ENCODE data around the gene CRELD2.

DNA sequence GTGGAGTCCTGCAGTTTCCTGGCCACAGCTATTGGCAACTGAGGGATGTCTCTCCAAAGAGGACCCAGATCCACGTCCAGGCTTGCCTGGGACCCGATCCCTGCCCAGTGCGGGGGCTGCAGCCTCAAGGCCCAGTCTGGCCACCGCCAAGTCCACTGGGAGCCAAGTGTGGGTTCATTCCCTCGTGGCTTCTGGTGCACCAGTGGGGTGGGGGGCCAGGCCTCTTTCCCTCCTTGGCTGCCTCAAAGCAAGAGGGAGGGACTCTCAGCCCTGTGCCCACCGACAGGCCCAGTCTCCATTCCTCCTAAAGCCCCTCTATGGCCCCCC, 28.8 kb downstream of the CRELD2 start:
- TF ChIP-seq, protein P1, sequence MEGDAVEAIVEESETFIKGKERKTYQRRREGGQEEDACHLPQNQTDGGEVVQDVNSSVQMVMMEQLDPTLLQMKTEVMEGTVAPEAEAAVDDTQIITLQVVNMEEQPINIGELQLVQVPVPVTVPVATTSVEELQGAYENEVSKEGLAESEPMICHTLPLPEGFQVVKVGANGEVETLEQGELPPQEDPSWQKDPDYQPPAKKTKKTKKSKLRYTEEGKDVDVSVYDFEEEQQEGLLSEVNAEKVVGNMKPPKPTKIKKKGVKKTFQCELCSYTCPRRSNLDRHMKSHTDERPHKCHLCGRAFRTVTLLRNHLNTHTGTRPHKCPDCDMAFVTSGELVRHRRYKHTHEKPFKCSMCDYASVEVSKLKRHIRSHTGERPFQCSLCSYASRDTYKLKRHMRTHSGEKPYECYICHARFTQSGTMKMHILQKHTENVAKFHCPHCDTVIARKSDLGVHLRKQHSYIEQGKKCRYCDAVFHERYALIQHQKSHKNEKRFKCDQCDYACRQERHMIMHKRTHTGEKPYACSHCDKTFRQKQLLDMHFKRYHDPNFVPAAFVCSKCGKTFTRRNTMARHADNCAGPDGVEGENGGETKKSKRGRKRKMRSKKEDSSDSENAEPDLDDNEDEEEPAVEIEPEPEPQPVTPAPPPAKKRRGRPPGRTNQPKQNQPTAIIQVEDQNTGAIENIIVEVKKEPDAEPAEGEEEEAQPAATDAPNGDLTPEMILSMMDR (IDR thresholded peaks at IDR 0.05; ENCODE audit: poor library complexity, severe bottlenecking) = no peak
- no peak for TF ChIP-seq EZH2 (IDR thresholded peaks at IDR 0.05; ENCODE audit: borderline replicate concordance, insufficient read depth, low read length, poor library complexity, severe bottlenecking)
- TF ChIP-seq, protein P2, sequence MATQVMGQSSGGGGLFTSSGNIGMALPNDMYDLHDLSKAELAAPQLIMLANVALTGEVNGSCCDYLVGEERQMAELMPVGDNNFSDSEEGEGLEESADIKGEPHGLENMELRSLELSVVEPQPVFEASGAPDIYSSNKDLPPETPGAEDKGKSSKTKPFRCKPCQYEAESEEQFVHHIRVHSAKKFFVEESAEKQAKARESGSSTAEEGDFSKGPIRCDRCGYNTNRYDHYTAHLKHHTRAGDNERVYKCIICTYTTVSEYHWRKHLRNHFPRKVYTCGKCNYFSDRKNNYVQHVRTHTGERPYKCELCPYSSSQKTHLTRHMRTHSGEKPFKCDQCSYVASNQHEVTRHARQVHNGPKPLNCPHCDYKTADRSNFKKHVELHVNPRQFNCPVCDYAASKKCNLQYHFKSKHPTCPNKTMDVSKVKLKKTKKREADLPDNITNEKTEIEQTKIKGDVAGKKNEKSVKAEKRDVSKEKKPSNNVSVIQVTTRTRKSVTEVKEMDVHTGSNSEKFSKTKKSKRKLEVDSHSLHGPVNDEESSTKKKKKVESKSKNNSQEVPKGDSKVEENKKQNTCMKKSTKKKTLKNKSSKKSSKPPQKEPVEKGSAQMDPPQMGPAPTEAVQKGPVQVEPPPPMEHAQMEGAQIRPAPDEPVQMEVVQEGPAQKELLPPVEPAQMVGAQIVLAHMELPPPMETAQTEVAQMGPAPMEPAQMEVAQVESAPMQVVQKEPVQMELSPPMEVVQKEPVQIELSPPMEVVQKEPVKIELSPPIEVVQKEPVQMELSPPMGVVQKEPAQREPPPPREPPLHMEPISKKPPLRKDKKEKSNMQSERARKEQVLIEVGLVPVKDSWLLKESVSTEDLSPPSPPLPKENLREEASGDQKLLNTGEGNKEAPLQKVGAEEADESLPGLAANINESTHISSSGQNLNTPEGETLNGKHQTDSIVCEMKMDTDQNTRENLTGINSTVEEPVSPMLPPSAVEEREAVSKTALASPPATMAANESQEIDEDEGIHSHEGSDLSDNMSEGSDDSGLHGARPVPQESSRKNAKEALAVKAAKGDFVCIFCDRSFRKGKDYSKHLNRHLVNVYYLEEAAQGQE (IDR thresholded peaks at IDR 0.05; ENCODE audit: borderline replicate concordance) = no peak
- TF ChIP-seq EP300 (conservative IDR thresholded peaks at IDR 0.05; ENCODE audit: poor library complexity, severe bottlenecking) = no peak
- TF ChIP-seq RAD21 (conservative IDR thresholded peaks at IDR 0.05) = no peak
- TF ChIP-seq TAF1 (IDR thresholded peaks at IDR 0.05; ENCODE audit: low read depth) = no peak
- no peak for TF ChIP-seq MXI1 (conservative IDR thresholded peaks at IDR 0.05; ENCODE audit: poor library complexity, severe bottlenecking)

All from neural cell (in vitro differentiated cells).